ENCODE measurements around the gene GRAMD2A.

GRAMD2A gene

GRCh38 chr15:72146934-72147333 lies 50.7 kb downstream of the GRAMD2A start:
- no peak for TF ChIP-seq REST (IDR thresholded peaks at IDR 0.05; ENCODE audit: insufficient read depth in 1 of 2, low read depth in 2 of 2, low read length in 2 of 2)
- no peak for TF ChIP-seq POLR2AphosphoS5 (IDR thresholded peaks at IDR 0.05; ENCODE audit: low read depth, low read length)
- TF ChIP-seq TAF1 (IDR thresholded peaks at IDR 0.05; ENCODE audit: borderline replicate concordance, insufficient read depth, low read length): no peak
- TF ChIP-seq SIN3A (IDR thresholded peaks at IDR 0.05; ENCODE audit: borderline replicate concordance, insufficient read depth, low read length): no peak
- no peak for TF ChIP-seq FOXP2 (optimal IDR thresholded peaks at IDR 0.05; ENCODE audit: borderline replicate concordance, extremely low read depth, extremely low read length, insufficient read depth)

- TF ChIP-seq POLR2AphosphoS5 (IDR thresholded peaks at IDR 0.05; ENCODE audit: low read depth, low read length) (no peak), REST (IDR thresholded peaks at IDR 0.05; ENCODE audit: insufficient read depth in 1 of 2, low read depth in 2 of 2, low read length in 2 of 2) (no peak), SIN3A (IDR thresholded peaks at IDR 0.05; ENCODE audit: borderline replicate concordance, insufficient read depth, low read length) (no peak), FOXP2 (optimal IDR thresholded peaks at IDR 0.05; ENCODE audit: borderline replicate concordance, extremely low read depth, extremely low read length, insufficient read depth) (no peak), TAF1 (IDR thresholded peaks at IDR 0.05; ENCODE audit: borderline replicate concordance, insufficient read depth, low read length) (no peak)
Observed at GRCh38 chr15:72146221-72146620, 51.4 kb downstream of the GRAMD2A start.

- TF ChIP-seq POLR2AphosphoS5 (IDR thresholded peaks at IDR 0.05; ENCODE audit: low read depth, low read length) (no peak), TAF1 (IDR thresholded peaks at IDR 0.05; ENCODE audit: borderline replicate concordance, insufficient read depth, low read length) (no peak), REST (IDR thresholded peaks at IDR 0.05; ENCODE audit: insufficient read depth in 1 of 2, low read depth in 2 of 2, low read length in 2 of 2) (no peak), FOXP2 (optimal IDR thresholded peaks at IDR 0.05; ENCODE audit: borderline replicate concordance, extremely low read depth, extremely low read length, insufficient read depth) (no peak), SIN3A (IDR thresholded peaks at IDR 0.05; ENCODE audit: borderline replicate concordance, insufficient read depth, low read length) (no peak)
Observed at GRCh38 chr15:72141171-72142084, 56.2 kb downstream of the GRAMD2A start.

DNA sequence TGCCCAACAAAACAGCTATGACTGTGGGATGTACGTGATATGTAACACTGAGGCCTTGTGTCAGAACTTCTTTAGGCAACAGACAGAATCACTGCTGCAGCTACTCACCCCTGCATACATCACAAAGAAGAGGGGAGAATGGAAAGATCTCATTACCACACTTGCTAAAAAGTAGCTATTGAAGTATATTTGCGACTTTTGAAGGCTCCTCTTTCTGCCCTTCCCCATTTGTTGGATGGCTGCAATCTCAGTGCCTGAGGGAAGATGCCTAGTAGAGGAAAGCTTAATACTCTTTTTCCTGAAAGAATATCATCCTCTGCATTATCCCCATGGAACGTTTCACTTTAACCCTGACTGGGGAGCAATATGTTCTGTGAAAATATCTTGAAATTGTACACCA lies 57.5 kb downstream of the GRAMD2A start:
- TF ChIP-seq POLR2AphosphoS5 (IDR thresholded peaks at IDR 0.05; ENCODE audit: low read depth, low read length) (no peak), REST (IDR thresholded peaks at IDR 0.05; ENCODE audit: insufficient read depth in 1 of 2, low read depth in 2 of 2, low read length in 2 of 2) (no peak), TAF1 (IDR thresholded peaks at IDR 0.05; ENCODE audit: borderline replicate concordance, insufficient read depth, low read length) (no peak), FOXP2 (optimal IDR thresholded peaks at IDR 0.05; ENCODE audit: borderline replicate concordance, extremely low read depth, extremely low read length, insufficient read depth) (no peak), SIN3A (IDR thresholded peaks at IDR 0.05; ENCODE audit: borderline replicate concordance, insufficient read depth, low read length) (no peak)
